WTC11 (cell line): ENCODE data around the gene LRRC8C. TPM values are rescaled to one million over a fixed set of nuclear protein-coding genes. Genes with fewer than 3 reads are reported as not detected.

ENCODE experiments used
- ATAC-seq: fragments of 200-7000 bp; cut with Tn5 transposase; 2 replicates; pipeline ENCODE4 v1.10.0; 2021; ENCODE audit warnings: mild to moderate bottlenecking, moderate library complexity
- CTCF ChIA-PET: fragments of 300-600 bp; sonication (Branson Sonifier 250); formaldehyde crosslinking; loops from one replicate; lab custom pipeline; 2021; ENCODE audit warnings: antibody characterized with exemption; lab: Charles Lee
- POLR2A ChIA-PET: fragments of 350-600 bp; sonication (Branson Sonifier 250); formaldehyde crosslinking; loops from one replicate; lab custom pipeline; 2021; ENCODE audit warnings: antibody characterized with exemption; lab: Charles Lee
- DNase-seq: peaks from one replicate; pipeline ENCODE4 v3.0.0; 2021; ENCODE audit warnings: low spot score
- H3K27ac Mint-ChIP-seq: 2 replicates; pipeline ENCODE4 v1.8.0; 2021; ENCODE audit warnings: mixed read lengths
- H3K27me3 Mint-ChIP-seq: 2 replicates; pipeline ENCODE4 v1.8.0; 2021; ENCODE audit warnings: low read depth, mild to moderate bottlenecking, moderate library complexity, mixed read lengths
- H3K36me3 Mint-ChIP-seq: 2 replicates; pipeline ENCODE4 v1.8.0; 2021; ENCODE audit warnings: mixed read lengths
- H3K4me1 Mint-ChIP-seq: 2 replicates; pipeline ENCODE4 v1.8.0; 2022; ENCODE audit warnings: mixed read lengths
- H3K4me3 Mint-ChIP-seq: 2 replicates; pipeline ENCODE4 v1.8.0; 2021; ENCODE audit warnings: mild to moderate bottlenecking, moderate library complexity, mixed read lengths
- H3K9me3 Mint-ChIP-seq: 2 replicates; pipeline ENCODE4 v1.8.0; 2021; ENCODE audit warnings: mixed read lengths
- ATF1 ChIP-seq: sonication (generic); formaldehyde crosslinking; IDR thresholded peaks from 2 replicates; pipeline ENCODE4 v1.8.1; 2023; ENCODE audit warnings: mild to moderate bottlenecking, moderate library complexity, missing genetic modification reagents
- ATF3 ChIP-seq: sonication (generic); formaldehyde crosslinking; conservative IDR thresholded peaks from 2 replicates; pipeline ENCODE4 v1.8.1; 2022; ENCODE audit warnings: mild to moderate bottlenecking, missing genetic modification reagents
- CBFB ChIP-seq: sonication (generic); formaldehyde crosslinking; IDR thresholded peaks from 2 replicates; pipeline ENCODE4 v1.8.1; 2022; ENCODE audit warnings: mild to moderate bottlenecking, low read depth, missing genetic modification reagents
- ERG ChIP-seq: fragments of 250-450 bp; sonication (Bioruptor Pico); IDR thresholded peaks from 2 replicates; pipeline ENCODE4 v1.8.0; 2021; ENCODE audit warnings: mild to moderate bottlenecking
- FOXJ3 ChIP-seq: sonication (generic); formaldehyde crosslinking; IDR thresholded peaks from 2 replicates; pipeline ENCODE4 v1.9.0; 2021; ENCODE audit warnings: missing genetic modification reagents, mild to moderate bottlenecking, borderline replicate concordance
- HMGA2 ChIP-seq: fragments of 250-450 bp; sonication (Bioruptor Pico); IDR thresholded peaks from 2 replicates; pipeline ENCODE4 v1.4.0; 2021; ENCODE audit warnings: mild to moderate bottlenecking, moderate library complexity
- JAZF1 ChIP-seq: fragments of 250-450 bp; sonication (Bioruptor Pico); IDR thresholded peaks from 2 replicates; pipeline ENCODE4 v1.9.0; 2021; ENCODE audit warnings: moderate library complexity, mild to moderate bottlenecking, inconsistent platforms
- JUN ChIP-seq: sonication (generic); formaldehyde crosslinking; IDR thresholded peaks from 2 replicates; pipeline ENCODE4 v1.8.0; 2023; ENCODE audit warnings: mild to moderate bottlenecking, missing genetic modification reagents
- NR2C2 ChIP-seq: sonication (generic); formaldehyde crosslinking; IDR thresholded peaks from 2 replicates; pipeline ENCODE4 v1.8.0; 2022; ENCODE audit warnings: mild to moderate bottlenecking, missing genetic modification reagents
- NR3C1 ChIP-seq: sonication (generic); formaldehyde crosslinking; conservative IDR thresholded peaks from 2 replicates; pipeline ENCODE4 v1.8.1; 2023; ENCODE audit warnings: low read depth, mild to moderate bottlenecking, missing genetic modification reagents
- PREB ChIP-seq: sonication (generic); formaldehyde crosslinking; IDR thresholded peaks from 2 replicates; pipeline ENCODE4 v1.8.1; 2022; ENCODE audit warnings: mild to moderate bottlenecking, missing genetic modification reagents, moderate library complexity, borderline replicate concordance
- PRRX2 ChIP-seq: fragments of 250-450 bp; sonication (Bioruptor Pico); IDR thresholded peaks from 2 replicates; pipeline ENCODE4 v1.8.0; 2021; ENCODE audit warnings: mild to moderate bottlenecking
- RELA ChIP-seq: sonication (generic); formaldehyde crosslinking; IDR thresholded peaks from 2 replicates; pipeline ENCODE4 v1.8.1; 2022; ENCODE audit warnings: missing genetic modification reagents, mild to moderate bottlenecking, borderline replicate concordance
- SMAD4 ChIP-seq: sonication (generic); formaldehyde crosslinking; IDR thresholded peaks from 2 replicates; pipeline ENCODE4 v1.8.0; 2022; ENCODE audit warnings: mild to moderate bottlenecking, missing genetic modification reagents
- TEAD4 ChIP-seq: sonication (generic); formaldehyde crosslinking; IDR thresholded peaks from 2 replicates; pipeline ENCODE4 v1.8.0; 2022; ENCODE audit warnings: mild to moderate bottlenecking, missing genetic modification reagents
- USF1 ChIP-seq: sonication (generic); formaldehyde crosslinking; IDR thresholded peaks from 2 replicates; pipeline ENCODE4 v1.8.0; 2022; ENCODE audit warnings: mild to moderate bottlenecking, missing genetic modification reagents
- ZNF138 ChIP-seq: sonication (generic); formaldehyde crosslinking; conservative IDR thresholded peaks from 2 replicates; pipeline ENCODE4 v1.8.1; 2022; ENCODE audit warnings: mild to moderate bottlenecking, moderate library complexity, missing genetic modification reagents
- ZNF263 ChIP-seq: sonication (generic); formaldehyde crosslinking; IDR thresholded peaks from 2 replicates; pipeline ENCODE4 v1.8.1; 2022; ENCODE audit warnings: low read depth, mild to moderate bottlenecking, moderate library complexity, missing genetic modification reagents
- ZNF317 ChIP-seq: sonication (generic); formaldehyde crosslinking; IDR thresholded peaks from 2 replicates; pipeline ENCODE4 v1.8.1; 2023; ENCODE audit warnings: low read depth, mild to moderate bottlenecking, moderate library complexity, missing genetic modification reagents, borderline replicate concordance
- ZSCAN18 ChIP-seq: fragments of 250-450 bp; sonication (Bioruptor Pico); IDR thresholded peaks from 2 replicates; pipeline ENCODE4 v2.1.2; 2022; ENCODE audit warnings: mild to moderate bottlenecking, moderate library complexity
- total RNA-seq: library from RNA; stranded (reverse); gene quantifications from 3 replicates; pipeline ENCODE4 v1.2.3, GENCODE V29; 2021

The LRRC8C gene
- total RNA-seq, 1 experiment from 2014 or later: 1.8 TPM

GRCh38 chr1:89607586-89608318 lies 25.2 kb upstream of the LRRC8C start:
- CTCF ChIA-PET: interaction anchor here (3.0 kb wide), 1 partner anchor 155 kb away, joined by 12 read pairs; no protein-coding TSS in a partner anchor
- Mint-ChIP-seq H3K27ac (no peak overlapping the region), H3K9me3 (no peaks in the 10 kb centered on the region), H3K27me3 (no peaks in the 10 kb centered on the region), H3K4me3 (no peak overlapping the region), H3K36me3 (no peaks in the 10 kb centered on the region; the same call in 1 of the 2 replicates), H3K4me1 (peaks cover 8% of the 10 kb centered on the region)
- ATAC-seq: no peak
- POLR2A ChIA-PET: interaction anchor here (0.5 kb wide), 1 partner anchor 634 kb away, joined by 3 read pairs; no protein-coding TSS in a partner anchor
- DNase-seq: no peak
- no peak for TF ChIP-seq ATF1 (CRISPR knock-in tag)
- no peak for TF ChIP-seq CBFB (CRISPR knock-in tag)
- TF ChIP-seq, all 79 proteins: peak for 0

- no peak overlapping the region for H3K27ac Mint-ChIP-seq
- ChIA-PET CTCF (interaction anchor here (3.0 kb wide), 1 partner anchor 155 kb away, joined by 12 read pairs; no protein-coding TSS in a partner anchor), POLR2A (no interaction called here)
- no peak overlapping the region for H3K4me3 Mint-ChIP-seq
- ATAC-seq (no peak), DNase-seq (no peak)
- H3K27me3 Mint-ChIP-seq: no peaks in the 10 kb centered on the region
- no peaks in the 10 kb centered on the region for H3K9me3 Mint-ChIP-seq
- TF ChIP-seq SMAD4 (CRISPR knock-in tag): no peak
- TF ChIP-seq HMGA2 (CRISPR knock-in tag): no peak
- TF ChIP-seq PRRX2: no peak
- TF ChIP-seq JUN: no peak
- no peak for TF ChIP-seq ERG (CRISPR knock-in tag)
- no peak for TF ChIP-seq PREB (CRISPR knock-in tag)
- TF ChIP-seq RELA (CRISPR knock-in tag): no peak
- no peak for TF ChIP-seq ATF3 (CRISPR knock-in tag)
- TF ChIP-seq ZSCAN18 (CRISPR knock-in tag): no peak
- no peak for TF ChIP-seq ZNF138 (CRISPR knock-in tag)
- TF ChIP-seq ZNF263 (CRISPR knock-in tag): no peak
- no peak for TF ChIP-seq TEAD4 (CRISPR knock-in tag)
- TF ChIP-seq USF1 (CRISPR knock-in tag): no peak
- no peak for TF ChIP-seq FOXJ3 (CRISPR knock-in tag)
- no peak for TF ChIP-seq ZNF317 (CRISPR knock-in tag)
- TF ChIP-seq JAZF1 (CRISPR knock-in tag): no peak
- no peak for TF ChIP-seq NR2C2 (CRISPR knock-in tag)
- no peak for TF ChIP-seq NR3C1 (CRISPR knock-in tag)
- H3K4me1 Mint-ChIP-seq: peaks cover 8% of the 10 kb centered on the region
- no peaks in the 10 kb centered on the region for H3K36me3 Mint-ChIP-seq
Measured at GRCh38 chr1:89608319-89608983, 24.5 kb upstream of the LRRC8C start.
